Activated T-helper 1 cell treated with Interleukin-2 at 50 U/mL for 16 hours (primary cell): ENCODE measurements around the gene SLC7A4.
"Not testable (repeated sequence)": the region's sequence is repeated elsewhere in the genome, so short reads cannot be mapped to it uniquely, and the experiment has no call there.

Source experiments
- DNase-seq: peaks from one replicate; pipeline ENCODE4 v3.0.0-alpha.2; 2020; ENCODE audit warnings: low read depth

SLC7A4 gene

GRCh38 chr22:21064917-21065864 lies 32.8 kb upstream of the SLC7A4 start:
- no peak for DNase-seq

- not testable (repeated sequence) for DNase-seq
Observed at GRCh38 chr22:21064425-21064824, 32.1 kb upstream of the SLC7A4 start.

- not testable (repeated sequence) for DNase-seq
Observed at GRCh38 chr22:21061660-21062321, 29.4 kb upstream of the SLC7A4 start.

- not testable (repeated sequence) for DNase-seq
Observed at GRCh38 chr22:21060363-21060762, 28.0 kb upstream of the SLC7A4 start.

- no peak for DNase-seq
Observed at GRCh38 chr22:21055880-21056319, 23.5 kb upstream of the SLC7A4 start.

GRCh38 chr22:21055564-21055834 lies 23.1 kb upstream of the SLC7A4 start:
- DNase-seq, result no peak

GRCh38 chr22:21054714-21055563 lies 22.6 kb upstream of the SLC7A4 start:
- no peak for DNase-seq

GRCh38 chr22:21054046-21054713 lies 21.8 kb upstream of the SLC7A4 start:
- DNase-seq, result no peak

- DNase-seq, result no peak
Observed at GRCh38 chr22:21052715-21053459, 20.5 kb upstream of the SLC7A4 start.

GRCh38 chr22:21051831-21052400 lies 19.6 kb upstream of the SLC7A4 start:
- DNase-seq, result no peak

- DNase-seq, result no peak
Observed at GRCh38 chr22:21051145-21051830, 18.9 kb upstream of the SLC7A4 start.

GRCh38 chr22:21048965-21049364 lies 16.6 kb upstream of the SLC7A4 start:
- not testable (repeated sequence) for DNase-seq

- DNase-seq, result not testable (repeated sequence)
Observed at GRCh38 chr22:21048448-21048847, 16.1 kb upstream of the SLC7A4 start.

- no peak for DNase-seq
Observed at GRCh38 chr22:21047730-21048129, 15.4 kb upstream of the SLC7A4 start.

- DNase-seq, result no peak
Observed at GRCh38 chr22:21047035-21047661, 14.8 kb upstream of the SLC7A4 start.

GRCh38 chr22:21045585-21046294 lies 13.4 kb upstream of the SLC7A4 start, which contains the start of gene LRRC74B:
LRRC74B (plus strand) TSS chr22:21045946; CDS start chr22:21045987, 41 bp downstream.
- peak; percentile 44 for DNase-seq

- DNase-seq, result no peak
Observed at GRCh38 chr22:21044931-21045584, 12.7 kb upstream of the SLC7A4 start.

- DNase-seq, result no peak
Observed at GRCh38 chr22:21043860-21044535, 11.6 kb upstream of the SLC7A4 start.
